ENCODE data around the gene MORN4.

The MORN4 gene

GRCh38 chr10:97632949-97633884, at the start of gene MORN4:
Gene MORN4, minus strand, starts transcription at chr10:97633500. Its CDS starts 13,847 bp downstream, at chr10:97619653.
- TF ChIP-seq CTCF (IDR thresholded peaks at IDR 0.05): no peak

GRCh38 chr10:97682042-97682441, 48.7 kb upstream of the MORN4 start:
- H3K4me1 ChIP-seq (ENCODE audit: control insufficient read depth in 1 of 2, insufficient read depth in 1 of 2, low read depth in 1 of 2, low read length in 1 of 2): peaks cover 7 to 9% of the 10 kb centered on the region in 2 experiments
- no peak for TF ChIP-seq CTCF (IDR thresholded peaks at IDR 0.05)
- H3K4me3 ChIP-seq (ENCODE audit: low read depth in 1 of 2, low read length in 1 of 2): no peak overlapping the region
- H3K27ac ChIP-seq: no peak overlapping the region
- H3K9me3 ChIP-seq: no peaks in the 10 kb centered on the region
- no peaks in the 10 kb centered on the region for H3K36me3 ChIP-seq
- H3K27me3 ChIP-seq: peaks cover 11% of the 10 kb centered on the region

More at GRCh38 chr10:97632949-97633884, at the start of gene MORN4:
- peaks cover 12 to 13% of the 10 kb centered on the region in 2 experiments for H3K4me1 ChIP-seq (ENCODE audit: control insufficient read depth in 1 of 2, insufficient read depth in 1 of 2, low read depth in 1 of 2, low read length in 1 of 2)
- no peaks in the 10 kb centered on the region for H3K9me3 ChIP-seq
- H3K27ac ChIP-seq: no peak within 1 kb of the TSS
- H3K4me3 ChIP-seq (ENCODE audit: low read depth in 1 of 2, low read length in 1 of 2): peak within 1 kb of the TSS; percentile 58 to 66
- peaks cover 21% of the 10 kb centered on the region for H3K27me3 ChIP-seq
- H3K36me3 ChIP-seq: no peaks in the 10 kb centered on the region

GRCh38 chr10:97679594-97679993, 46.3 kb upstream of the MORN4 start:
- Histone ChIP-seq H3K9me3 (no peaks in the 10 kb centered on the region), H3K27me3 (no peaks in the 10 kb centered on the region), H3K4me3 (ENCODE audit: low read depth in 1 of 2, low read length in 1 of 2) (no peak overlapping the region), H3K36me3 (no peaks in the 10 kb centered on the region), H3K4me1 (ENCODE audit: control insufficient read depth in 1 of 2, insufficient read depth in 1 of 2, low read depth in 1 of 2, low read length in 1 of 2) (no peaks in the 10 kb centered on the region), H3K27ac (no peak overlapping the region)
- TF ChIP-seq CTCF (IDR thresholded peaks at IDR 0.05): no peak

GRCh38 chr10:97676770-97677581, 43.7 kb upstream of the MORN4 start:
- no peaks in the 10 kb centered on the region for H3K4me1 ChIP-seq (ENCODE audit: control insufficient read depth in 1 of 2, insufficient read depth in 1 of 2, low read depth in 1 of 2, low read length in 1 of 2)
- H3K4me3 ChIP-seq (ENCODE audit: low read depth in 1 of 2, low read length in 1 of 2): no peak overlapping the region
- no peak overlapping the region for H3K27ac ChIP-seq
- no peaks in the 10 kb centered on the region for H3K27me3 ChIP-seq
- no peaks in the 10 kb centered on the region for H3K36me3 ChIP-seq
- no peaks in the 10 kb centered on the region for H3K9me3 ChIP-seq
- peak; percentile 78 for TF ChIP-seq CTCF (IDR thresholded peaks at IDR 0.05)

- no peaks in the 10 kb centered on the region for H3K27me3 ChIP-seq
- no peaks in the 10 kb centered on the region for H3K9me3 ChIP-seq
- no peak for TF ChIP-seq CTCF (IDR thresholded peaks at IDR 0.05)
- H3K27ac ChIP-seq: no peak overlapping the region
- no peaks in the 10 kb centered on the region for H3K4me1 ChIP-seq (ENCODE audit: control insufficient read depth in 1 of 2, insufficient read depth in 1 of 2, low read depth in 1 of 2, low read length in 1 of 2)
- H3K36me3 ChIP-seq: no peaks in the 10 kb centered on the region
- H3K4me3 ChIP-seq (ENCODE audit: low read depth in 1 of 2, low read length in 1 of 2): no peak overlapping the region
Measured at GRCh38 chr10:97675222-97675621, 41.9 kb upstream of the MORN4 start.
